HEK293 (cell line): ENCODE measurements around the gene ZNF311.
A peak's percentile ranks its signal among the peaks of the same experiment; 100 is the strongest.

Experiments
- CTCF ChIA-PET: fragments of 350-600 bp; formaldehyde crosslinking; extraction: SDS; loops from one replicate; lab custom pipeline; 2021; ENCODE audit warnings: antibody characterized with exemption; lab: Yijun Ruan, JAX
- POLR2A ChIA-PET: fragments of 300-600 bp; formaldehyde crosslinking; extraction: SDS; loops from one replicate; lab custom pipeline; 2020; ENCODE audit warnings: antibody characterized with exemption, inconsistent platforms; lab: Yijun Ruan, JAX
- H3K27ac ChIP-seq: fragments of 200-500 bp; sonication (Bioruptor generic); 2 replicates; pipeline ENCODE4 v1.5.1; 2014; ENCODE audit warnings: low read depth, low read length, control low read depth, inconsistent platforms; ENCODE audit errors: extremely low read depth
- H3K36me3 ChIP-seq, 2 experiments: fragments of 200-500 bp in 1 of 2; sonication (Bioruptor generic) in 1 of 2; 1 replicate in 1 of 2; 2 replicates in 1 of 2; pipeline ENCODE4 v1.5.1; 2014 to 2017; ENCODE audit warnings: inconsistent platforms in 2 of 2, low read length in 2 of 2; ENCODE audit not compliant: control insufficient read depth in 2 of 2, insufficient read depth in 1 of 2
- H3K4me1 ChIP-seq: fragments of 200-500 bp; sonication (Bioruptor generic); 2 replicates; pipeline ENCODE4 v1.5.1; 2014; ENCODE audit warnings: mild to moderate bottlenecking, low read length, inconsistent platforms; ENCODE audit not compliant: control insufficient read depth, insufficient read depth
- H3K4me3 ChIP-seq: 2 replicates; pipeline ENCODE4 v1.5.1; 2011; ENCODE audit warnings: low read depth, mild to moderate bottlenecking, control low read depth, low read length, moderate library complexity
- H3K9me3 ChIP-seq: fragments of 200-500 bp; sonication (Bioruptor generic); 2 replicates; pipeline ENCODE4 v1.5.1; 2014; ENCODE audit warnings: low read depth, low read length, inconsistent platforms; ENCODE audit not compliant: control insufficient read depth, insufficient read depth
- MEIS1 ChIP-seq: sonication (generic); formaldehyde crosslinking; IDR thresholded peaks from 2 replicates; pipeline ENCODE4 v1.8.1; 2022; ENCODE audit warnings: missing genetic modification reagents, mild to moderate bottlenecking, borderline replicate concordance
- REPIN1 ChIP-seq: fragments of 450-650 bp; formaldehyde crosslinking; IDR thresholded peaks from 2 replicates; pipeline ENCODE4 v1.5.1; 2017; ENCODE audit warnings: missing biosample characterization, missing genetic modification characterization, low read depth
- SALL2 ChIP-seq: fragments of 450-650 bp; formaldehyde crosslinking; IDR thresholded peaks from 2 replicates; pipeline ENCODE4 v1.5.0; 2017; ENCODE audit warnings: missing biosample characterization, mild to moderate bottlenecking, missing genetic modification characterization, borderline replicate concordance
- SCRT1 ChIP-seq: fragments of 450-650 bp; formaldehyde crosslinking; IDR thresholded peaks from 2 replicates; pipeline ENCODE4 v1.5.1; 2016; ENCODE audit warnings: missing biosample characterization, missing genetic modification characterization, borderline replicate concordance
- SETDB1 ChIP-seq: IDR thresholded peaks from one replicate; pipeline ENCODE4 v1.6.1; 2017; ENCODE audit warnings: mild to moderate bottlenecking, low read length, moderate library complexity, mixed read lengths; ENCODE audit not compliant: insufficient read length
- SP2 ChIP-seq: fragments of 450-650 bp; formaldehyde crosslinking; IDR thresholded peaks from 2 replicates; pipeline ENCODE4 v1.5.1; 2016; ENCODE audit warnings: missing biosample characterization, missing genetic modification characterization
- YY2 ChIP-seq: fragments of 450-650 bp; formaldehyde crosslinking; IDR thresholded peaks from 2 replicates; pipeline ENCODE4 v1.5.1; 2016; ENCODE audit warnings: missing biosample characterization, missing genetic modification characterization
- ZBTB20 ChIP-seq: fragments of 450-650 bp; formaldehyde crosslinking; IDR thresholded peaks from 2 replicates; pipeline ENCODE4 v1.5.1; 2016; ENCODE audit warnings: missing biosample characterization, missing genetic modification characterization
- ZBTB21 ChIP-seq: fragments of 450-650 bp; formaldehyde crosslinking; IDR thresholded peaks from 2 replicates; pipeline ENCODE4 v1.5.1; 2017; ENCODE audit warnings: missing biosample characterization, missing genetic modification characterization
- ZNF132 ChIP-seq: fragments of 450-650 bp; formaldehyde crosslinking; IDR thresholded peaks from 2 replicates; pipeline ENCODE4 v1.5.1; 2017; ENCODE audit warnings: missing biosample characterization, missing genetic modification characterization, borderline replicate concordance
- ZNF169 ChIP-seq: fragments of 450-650 bp; formaldehyde crosslinking; IDR thresholded peaks from 2 replicates; pipeline ENCODE4 v1.5.1; 2016; ENCODE audit warnings: missing biosample characterization, missing genetic modification characterization
- ZNF223 ChIP-seq: fragments of 450-650 bp; formaldehyde crosslinking; IDR thresholded peaks from 2 replicates; pipeline ENCODE4 v1.5.1; 2016; ENCODE audit warnings: missing biosample characterization, missing genetic modification characterization
- ZNF354C ChIP-seq: fragments of 450-650 bp; formaldehyde crosslinking; IDR thresholded peaks from 2 replicates; pipeline ENCODE4 v1.5.1; 2016; ENCODE audit warnings: missing biosample characterization, missing genetic modification characterization, low read depth, borderline replicate concordance
- ZNF366 ChIP-seq: fragments of 450-650 bp; formaldehyde crosslinking; conservative IDR thresholded peaks from 2 replicates; pipeline ENCODE4 v1.5.1; 2016; ENCODE audit warnings: missing biosample characterization, missing genetic modification characterization
- ZNF426 ChIP-seq: fragments of 450-650 bp; formaldehyde crosslinking; IDR thresholded peaks from 2 replicates; pipeline ENCODE4 v1.5.1; 2017; ENCODE audit warnings: missing biosample characterization, missing genetic modification characterization, mild to moderate bottlenecking, inconsistent platforms, moderate library complexity
- ZNF510 ChIP-seq: fragments of 450-650 bp; formaldehyde crosslinking; IDR thresholded peaks from 2 replicates; pipeline ENCODE4 v1.5.1; 2018; ENCODE audit warnings: mild to moderate bottlenecking, missing genetic modification characterization, missing biosample characterization; ENCODE audit not compliant: insufficient replicate concordance
- ZNF549 ChIP-seq: fragments of 450-650 bp; IDR thresholded peaks from 2 replicates; pipeline ENCODE4 v1.5.1; 2018; ENCODE audit warnings: missing biosample characterization, missing genetic modification characterization, mild to moderate bottlenecking, inconsistent platforms, moderate library complexity
- ZNF626 ChIP-seq: fragments of 450-650 bp; sonication (Bioruptor Pico); formaldehyde crosslinking; IDR thresholded peaks from 2 replicates; pipeline ENCODE4 v1.5.1; 2018; ENCODE audit warnings: missing biosample characterization, missing genetic modification characterization, inconsistent platforms
- ZNF654 ChIP-seq: fragments of 450-650 bp; formaldehyde crosslinking; IDR thresholded peaks from 2 replicates; pipeline ENCODE4 v1.5.1; 2016; ENCODE audit warnings: low read depth, missing biosample characterization, missing genetic modification characterization
- ZNF658 ChIP-seq: fragments of 450-650 bp; formaldehyde crosslinking; IDR thresholded peaks from 2 replicates; pipeline ENCODE4; 2016; ENCODE audit warnings: missing biosample characterization, missing genetic modification characterization
- ZNF670 ChIP-seq: fragments of 450-650 bp; formaldehyde crosslinking; IDR thresholded peaks from 2 replicates; pipeline ENCODE4 v1.5.1; 2016; ENCODE audit warnings: missing biosample characterization, missing genetic modification characterization, low read depth
- ZNF785 ChIP-seq: fragments of 450-650 bp; formaldehyde crosslinking; IDR thresholded peaks from 2 replicates; pipeline ENCODE4 v1.5.1; 2016; ENCODE audit warnings: missing biosample characterization, missing genetic modification characterization
- ZNF791 ChIP-seq: fragments of 450-650 bp; formaldehyde crosslinking; IDR thresholded peaks from 2 replicates; pipeline ENCODE4 v1.5.1; 2016; ENCODE audit warnings: missing biosample characterization, missing genetic modification characterization
- ZNF837 ChIP-seq: fragments of 450-650 bp; formaldehyde crosslinking; IDR thresholded peaks from 2 replicates; pipeline ENCODE4 v1.5.1; 2016; ENCODE audit warnings: missing biosample characterization, missing genetic modification characterization
- TF ChIP-seq, protein P1 (sequence below): fragments of 450-650 bp; formaldehyde crosslinking; IDR thresholded peaks from 2 replicates; pipeline ENCODE4 v1.5.1; 2016; ENCODE audit warnings: missing biosample characterization, missing genetic modification characterization
- TF ChIP-seq, protein P2 (sequence below): fragments of 450-650 bp; formaldehyde crosslinking; IDR thresholded peaks from 2 replicates; pipeline ENCODE4 v1.5.1; 2016; ENCODE audit warnings: missing biosample characterization, missing genetic modification characterization
- TF ChIP-seq, protein P3 (sequence below): fragments of 450-650 bp; formaldehyde crosslinking; IDR thresholded peaks from 2 replicates; pipeline ENCODE4 v1.5.1; 2016; ENCODE audit warnings: missing biosample characterization, missing genetic modification characterization

Gene ZNF311

DNA sequence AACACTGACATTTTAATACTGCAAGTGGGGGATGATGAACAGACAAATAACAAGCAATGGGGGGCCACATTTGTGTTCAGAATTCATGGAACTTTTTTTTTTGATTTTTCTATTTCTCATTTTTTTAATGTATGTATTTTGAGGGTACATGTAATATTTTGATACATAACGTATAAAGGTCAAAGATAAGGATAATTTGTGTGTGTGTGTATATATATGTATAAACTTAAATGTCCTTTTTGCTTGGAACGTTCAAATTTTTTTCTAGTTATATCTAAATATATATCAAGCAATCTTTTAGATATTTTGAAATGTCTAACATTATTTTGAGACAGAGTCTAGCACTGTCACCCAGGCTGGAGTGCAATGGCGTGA lies 12.3 kb upstream of the ZNF311 start:
- ChIA-PET POLR2A (interaction anchor here (1.0 kb wide), 1 partner anchor 35 kb away, joined by 3 read pairs; no protein-coding TSS in a partner anchor), CTCF (interaction anchor here (0.6 to 1.4 kb wide), 6 partner anchors 37 to 541 kb away, joined by 3 to 5 read pairs (median 4); no protein-coding TSS in a partner anchor)
- Histone ChIP-seq H3K27ac (no peak overlapping the region), H3K9me3 (no peaks in the 10 kb centered on the region), H3K4me3 (no peak overlapping the region), H3K4me1 (no peaks in the 10 kb centered on the region), H3K36me3 (no peaks in the 10 kb centered on the region)
- TF ChIP-seq ZNF626 (tag by site-specific recombination) = no peak
- TF ChIP-seq, protein P1, sequence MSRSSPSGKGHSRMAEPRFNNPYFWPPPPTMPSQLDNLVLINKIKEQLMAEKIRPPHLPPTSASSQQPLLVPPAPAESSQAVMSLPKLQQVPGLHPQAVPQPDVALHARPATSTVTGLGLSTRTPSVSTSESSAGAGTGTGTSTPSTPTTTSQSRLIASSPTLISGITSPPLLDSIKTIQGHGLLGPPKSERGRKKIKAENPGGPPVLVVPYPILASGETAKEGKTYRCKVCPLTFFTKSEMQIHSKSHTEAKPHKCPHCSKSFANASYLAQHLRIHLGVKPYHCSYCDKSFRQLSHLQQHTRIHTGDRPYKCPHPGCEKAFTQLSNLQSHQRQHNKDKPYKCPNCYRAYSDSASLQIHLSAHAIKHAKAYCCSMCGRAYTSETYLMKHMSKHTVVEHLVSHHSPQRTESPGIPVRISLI (tag by site-specific recombination) = 0 out of 2 replicates have a peak, but pooled peaks have one; percentile 12

DNA sequence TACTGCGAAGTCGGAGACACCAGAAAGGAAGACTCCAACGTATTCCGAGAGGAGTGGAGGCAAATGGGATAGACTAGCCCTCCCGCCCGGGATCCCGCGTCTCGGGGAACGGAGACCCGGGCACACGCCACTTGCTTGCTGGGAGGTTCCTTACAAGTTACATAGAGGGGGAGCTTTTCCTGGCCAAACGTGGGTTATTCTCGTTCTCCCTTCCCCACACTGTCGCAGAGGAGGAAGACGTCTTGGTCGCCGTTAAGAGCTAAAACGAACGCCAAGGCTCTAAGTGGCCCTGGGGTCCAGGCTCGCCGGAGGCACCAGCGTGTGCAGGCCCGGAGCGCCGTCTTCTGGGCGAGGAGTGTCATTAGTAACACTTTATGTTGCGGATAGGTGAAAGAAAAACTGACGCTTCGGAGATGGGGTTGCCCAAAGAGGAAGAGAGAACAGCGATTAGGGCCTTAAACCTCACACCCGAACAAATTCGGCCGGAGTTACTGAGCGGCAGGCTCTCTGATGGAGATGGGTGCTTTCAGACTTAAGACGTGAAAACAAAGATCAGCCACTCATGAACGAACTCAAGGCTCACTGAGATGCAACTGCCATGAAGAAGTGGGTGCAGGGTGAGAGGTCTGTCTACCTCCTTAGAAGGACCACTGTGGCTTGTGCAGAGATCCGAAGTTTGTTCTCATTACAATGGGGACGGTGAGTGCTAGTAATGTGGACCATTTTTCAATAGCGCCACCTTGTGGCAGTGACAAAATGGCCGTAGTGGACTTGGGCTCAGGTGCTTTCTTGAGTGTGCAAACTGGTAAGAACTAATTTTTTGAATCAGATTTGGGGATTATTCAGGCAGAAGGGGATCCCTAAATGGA lies 11.7 kb upstream of the ZNF311 start:
- H3K27ac ChIP-seq = peak overlapping the region; percentile 55
- ChIA-PET CTCF (interaction anchor here (0.5 to 2.2 kb wide), 40 partner anchors 8 to 616 kb away, joined by 3 to 20 read pairs (median 4); partner anchors contain the start of genes GABBR1 and ZNF311), POLR2A (interaction anchor here (1.0 to 1.8 kb wide), 4 partner anchors 31 to 179 kb away, joined by 3 to 20 read pairs (median 4); partner anchors contain the start of gene TRIM27)
- H3K9me3 ChIP-seq = no peaks in the 10 kb centered on the region
- no peaks in the 10 kb centered on the region for H3K36me3 ChIP-seq
- no peaks in the 10 kb centered on the region for H3K4me1 ChIP-seq
- peak overlapping the region; percentile 75 for H3K4me3 ChIP-seq
- no peak for TF ChIP-seq SALL2 (tag by site-specific recombination)
- TF ChIP-seq SETDB1 = no peak
- peak; percentile 54; the same call in 1 of the 2 replicates for TF ChIP-seq YY2 (tag by site-specific recombination)
- no peak for TF ChIP-seq ZNF132
- TF ChIP-seq ZNF658 (tag by site-specific recombination) = no peak
- TF ChIP-seq, protein P2, sequence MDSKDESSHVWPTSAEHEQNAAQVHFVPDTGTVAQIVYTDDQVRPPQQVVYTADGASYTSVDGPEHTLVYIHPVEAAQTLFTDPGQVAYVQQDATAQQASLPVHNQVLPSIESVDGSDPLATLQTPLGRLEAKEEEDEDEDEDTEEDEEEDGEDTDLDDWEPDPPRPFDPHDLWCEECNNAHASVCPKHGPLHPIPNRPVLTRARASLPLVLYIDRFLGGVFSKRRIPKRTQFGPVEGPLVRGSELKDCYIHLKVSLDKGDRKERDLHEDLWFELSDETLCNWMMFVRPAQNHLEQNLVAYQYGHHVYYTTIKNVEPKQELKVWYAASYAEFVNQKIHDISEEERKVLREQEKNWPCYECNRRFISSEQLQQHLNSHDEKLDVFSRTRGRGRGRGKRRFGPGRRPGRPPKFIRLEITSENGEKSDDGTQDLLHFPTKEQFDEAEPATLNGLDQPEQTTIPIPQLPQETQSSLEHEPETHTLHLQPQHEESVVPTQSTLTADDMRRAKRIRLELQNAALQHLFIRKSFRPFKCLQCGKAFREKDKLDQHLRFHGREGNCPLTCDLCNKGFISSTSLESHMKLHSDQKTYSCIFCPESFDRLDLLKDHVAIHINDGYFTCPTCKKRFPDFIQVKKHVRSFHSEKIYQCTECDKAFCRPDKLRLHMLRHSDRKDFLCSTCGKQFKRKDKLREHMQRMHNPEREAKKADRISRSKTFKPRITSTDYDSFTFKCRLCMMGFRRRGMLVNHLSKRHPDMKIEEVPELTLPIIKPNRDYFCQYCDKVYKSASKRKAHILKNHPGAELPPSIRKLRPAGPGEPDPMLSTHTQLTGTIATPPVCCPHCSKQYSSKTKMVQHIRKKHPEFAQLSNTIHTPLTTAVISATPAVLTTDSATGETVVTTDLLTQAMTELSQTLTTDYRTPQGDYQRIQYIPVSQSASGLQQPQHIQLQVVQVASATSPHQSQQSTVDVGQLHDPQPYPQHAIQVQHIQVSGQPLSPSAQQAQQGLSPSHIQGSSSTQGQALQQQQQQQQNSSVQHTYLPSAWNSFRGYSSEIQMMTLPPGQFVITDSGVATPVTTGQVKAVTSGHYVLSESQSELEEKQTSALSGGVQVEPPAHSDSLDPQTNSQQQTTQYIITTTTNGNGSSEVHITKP = peak; percentile 92
- no peak for TF ChIP-seq SCRT1 (tag by site-specific recombination)
- TF ChIP-seq ZBTB21 = no peak
- TF ChIP-seq ZNF549 (tag by site-specific recombination) = no peak
- peak; percentile 68; the same call in 1 of the 2 replicates for TF ChIP-seq ZNF223 (tag by site-specific recombination)
- TF ChIP-seq ZNF366 (tag by site-specific recombination) = peak; percentile 65
- TF ChIP-seq ZBTB20 (tag by site-specific recombination) = peak; percentile 83
- no peak for TF ChIP-seq ZNF785 (tag by site-specific recombination)
- peak; percentile 65 for TF ChIP-seq ZNF654 (tag by site-specific recombination)
- no peak for TF ChIP-seq ZNF791
- TF ChIP-seq ZNF510 = no peak
- TF ChIP-seq REPIN1 (tag by site-specific recombination) = no peak
- no peak for TF ChIP-seq MEIS1 (CRISPR knock-in tag)
- no peak for TF ChIP-seq ZNF169 (tag by site-specific recombination)
- TF ChIP-seq, protein P3, sequence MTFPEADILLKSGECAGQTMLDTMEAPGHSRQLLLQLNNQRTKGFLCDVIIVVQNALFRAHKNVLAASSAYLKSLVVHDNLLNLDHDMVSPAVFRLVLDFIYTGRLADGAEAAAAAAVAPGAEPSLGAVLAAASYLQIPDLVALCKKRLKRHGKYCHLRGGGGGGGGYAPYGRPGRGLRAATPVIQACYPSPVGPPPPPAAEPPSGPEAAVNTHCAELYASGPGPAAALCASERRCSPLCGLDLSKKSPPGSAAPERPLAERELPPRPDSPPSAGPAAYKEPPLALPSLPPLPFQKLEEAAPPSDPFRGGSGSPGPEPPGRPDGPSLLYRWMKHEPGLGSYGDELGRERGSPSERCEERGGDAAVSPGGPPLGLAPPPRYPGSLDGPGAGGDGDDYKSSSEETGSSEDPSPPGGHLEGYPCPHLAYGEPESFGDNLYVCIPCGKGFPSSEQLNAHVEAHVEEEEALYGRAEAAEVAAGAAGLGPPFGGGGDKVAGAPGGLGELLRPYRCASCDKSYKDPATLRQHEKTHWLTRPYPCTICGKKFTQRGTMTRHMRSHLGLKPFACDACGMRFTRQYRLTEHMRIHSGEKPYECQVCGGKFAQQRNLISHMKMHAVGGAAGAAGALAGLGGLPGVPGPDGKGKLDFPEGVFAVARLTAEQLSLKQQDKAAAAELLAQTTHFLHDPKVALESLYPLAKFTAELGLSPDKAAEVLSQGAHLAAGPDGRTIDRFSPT (tag by site-specific recombination) = peak; percentile 38; the same call in 1 of the 2 replicates
- TF ChIP-seq ZNF837 = no peak
- no peak for TF ChIP-seq ZNF354C
- no peak for TF ChIP-seq ZNF426 (tag by site-specific recombination)
- no peak for TF ChIP-seq ZNF670 (tag by site-specific recombination)
- no peak for TF ChIP-seq SP2
